Urinary bladder (tissue), 4 donors: ENCODE measurements around the gene MYLK. TPM values are rescaled to one million over a fixed set of nuclear protein-coding genes. Genes with fewer than 3 reads are reported as not detected.

Experiments used
- DNase-seq: peaks from one replicate; pipeline ENCODE4 v3.0.0-alpha.2; 2015; ENCODE audit errors: extremely low spot score
- H3K27ac ChIP-seq: one replicate; pipeline ENCODE4 v1.5.1; 2013; ENCODE audit warnings: low read depth, mild to moderate bottlenecking, moderate library complexity
- H3K36me3 ChIP-seq: one replicate; pipeline ENCODE4 v1.6.1; 2013; ENCODE audit warnings: mild to moderate bottlenecking, moderate library complexity; ENCODE audit not compliant: insufficient read depth
- H3K4me1 ChIP-seq: one replicate; pipeline ENCODE4 v1.6.1; 2013; ENCODE audit warnings: mild to moderate bottlenecking, moderate library complexity; ENCODE audit not compliant: insufficient read depth
- H3K4me3 ChIP-seq: one replicate; pipeline ENCODE4 v1.5.1; 2013; ENCODE audit warnings: low read depth, low read length
- WGBS: extraction: QIAGEN DNeasy Blood & Tissue Kit; methylation state at CpG from one replicate; pipeline ENCODE4 v1.1.7; 2013; 5-methylcytosine and 5-hydroxymethylcytosine counted together
- polyA plus RNA-seq: library from polyadenylated mRNA; stranded (reverse); fragments of 200-250 nt; gene quantifications from one replicate; pipeline ENCODE4 v1.2.3, GENCODE V29; 2013
- total RNA-seq: library from RNA; depleted of rRNA; stranded (reverse); fragments of >200 nt; gene quantifications from one replicate; pipeline ENCODE4 v1.2.3, GENCODE V29; 2014
- donor health status: healthy with polysubstance abuse.
- donor health status: healthy.

MYLK gene
- total and polyA plus RNA-seq, 2 donors = 1,524 to 1,651 TPM

DNA sequence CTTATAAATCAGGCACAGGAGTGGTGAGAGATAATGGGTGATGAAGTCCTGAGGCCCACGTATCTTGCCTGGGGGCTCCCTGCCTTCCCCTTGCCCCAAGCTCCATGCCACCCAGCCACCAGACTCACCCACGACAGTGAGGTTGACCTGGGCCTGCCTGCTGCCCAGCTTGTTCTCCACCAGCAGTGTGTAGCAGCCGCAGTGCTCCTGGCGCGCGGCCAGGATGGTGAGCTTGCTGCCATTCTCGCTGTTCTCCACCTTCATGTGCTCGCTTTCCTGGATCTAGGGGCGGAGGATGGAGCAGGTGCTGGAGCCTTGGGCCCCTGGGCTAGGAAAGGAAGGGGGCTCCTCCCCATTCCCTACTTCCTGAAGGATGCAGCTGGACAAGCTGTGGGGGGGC, 220.2 kb downstream of the MYLK start:
- Histone ChIP-seq H3K36me3 (no peaks in the 10 kb centered on the region), H3K4me1 (no peaks in the 10 kb centered on the region), H3K4me3 (no peak overlapping the region), H3K27ac (no peak overlapping the region)
- no peak for DNase-seq
- 68% methylated on average over 9 of the region's 9 CpGs for WGBS

DNA sequence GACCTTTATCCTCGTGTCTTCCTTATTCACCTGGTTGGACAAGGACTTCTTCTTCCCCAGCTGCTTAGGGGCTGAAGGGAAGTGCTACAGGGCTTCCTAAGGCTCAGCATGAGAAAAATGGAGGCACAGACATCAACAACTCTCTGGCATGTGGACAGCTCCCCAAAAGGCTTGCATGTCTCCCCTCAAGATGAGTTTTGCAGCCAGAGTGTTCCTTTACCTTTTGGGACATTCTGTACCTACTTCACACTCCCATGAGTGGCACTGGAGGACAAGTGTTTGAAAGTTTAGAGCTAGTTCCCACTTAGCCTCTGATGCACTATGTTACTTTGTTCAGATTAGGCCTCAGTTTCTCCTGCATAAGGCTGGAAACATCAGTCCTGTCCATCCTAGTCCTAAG, 222.2 kb downstream of the MYLK start:
- no peak for DNase-seq
- Histone ChIP-seq H3K27ac (peak overlapping the region; percentile 53), H3K4me1 (no peaks in the 10 kb centered on the region), H3K36me3 (no peaks in the 10 kb centered on the region), H3K4me3 (no peak overlapping the region)
- 66% methylated on average over 1 of the region's 1 CpG for WGBS

DNA sequence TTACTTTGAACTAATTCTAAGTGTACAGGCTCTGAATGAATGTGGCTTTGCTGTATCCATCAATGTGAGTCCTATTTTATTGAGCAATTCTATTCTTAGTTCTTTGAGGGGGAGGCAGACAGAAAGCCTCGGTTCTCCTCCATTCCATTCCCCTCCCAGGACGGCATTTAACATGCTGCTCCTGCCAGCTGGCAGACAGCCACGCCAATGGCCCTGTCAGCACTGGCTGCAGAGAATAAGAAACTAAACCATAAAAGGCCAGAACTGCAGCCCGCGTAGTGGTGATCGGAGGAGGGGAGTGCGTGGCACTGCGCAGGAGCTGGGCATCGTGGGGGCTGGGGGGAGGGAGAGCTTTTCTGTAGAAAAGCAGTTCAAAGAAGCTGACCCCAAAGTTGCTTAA, 223.2 kb downstream of the MYLK start:
- no peak overlapping the region for H3K27ac ChIP-seq
- H3K36me3 ChIP-seq = no peaks in the 10 kb centered on the region
- no peak overlapping the region for H3K4me3 ChIP-seq
- H3K4me1 ChIP-seq = no peaks in the 10 kb centered on the region
- DNase-seq = peak; percentile 85
- 13% methylated on average over 9 of the region's 9 CpGs for WGBS

GRCh38 chr3:123660141-123660675, 223.9 kb downstream of the MYLK start:
- H3K4me1 ChIP-seq = no peaks in the 10 kb centered on the region
- no peak overlapping the region for H3K4me3 ChIP-seq
- WGBS = 39% methylated on average over 3 of the region's 3 CpGs
- H3K36me3 ChIP-seq = no peaks in the 10 kb centered on the region
- DNase-seq = no peak
- H3K27ac ChIP-seq = peak overlapping the region; percentile 23

DNA sequence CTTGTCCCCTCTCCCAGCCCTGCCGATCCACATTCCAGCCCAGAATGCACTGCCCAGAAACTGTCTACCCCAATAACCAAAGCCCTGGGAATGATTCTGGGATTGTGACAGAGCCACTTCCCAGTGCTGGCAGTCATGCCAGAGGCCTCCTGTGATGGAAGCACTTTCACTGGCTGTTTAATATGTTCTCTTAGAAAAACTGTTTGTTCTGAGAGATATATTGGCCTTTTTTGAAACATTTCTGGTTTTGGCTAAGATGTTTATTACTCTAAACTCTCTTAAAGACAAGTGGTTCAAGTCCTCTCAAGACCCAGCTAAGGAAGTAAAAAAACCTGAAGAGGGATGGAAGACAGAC, 225.3 kb downstream of the MYLK start:
- Histone ChIP-seq H3K36me3 (no peaks in the 10 kb centered on the region), H3K4me1 (no peaks in the 10 kb centered on the region), H3K4me3 (no peak overlapping the region), H3K27ac (no peak overlapping the region)
- no peak for DNase-seq
- WGBS = 33% methylated on average over 1 of the region's 1 CpG

DNA sequence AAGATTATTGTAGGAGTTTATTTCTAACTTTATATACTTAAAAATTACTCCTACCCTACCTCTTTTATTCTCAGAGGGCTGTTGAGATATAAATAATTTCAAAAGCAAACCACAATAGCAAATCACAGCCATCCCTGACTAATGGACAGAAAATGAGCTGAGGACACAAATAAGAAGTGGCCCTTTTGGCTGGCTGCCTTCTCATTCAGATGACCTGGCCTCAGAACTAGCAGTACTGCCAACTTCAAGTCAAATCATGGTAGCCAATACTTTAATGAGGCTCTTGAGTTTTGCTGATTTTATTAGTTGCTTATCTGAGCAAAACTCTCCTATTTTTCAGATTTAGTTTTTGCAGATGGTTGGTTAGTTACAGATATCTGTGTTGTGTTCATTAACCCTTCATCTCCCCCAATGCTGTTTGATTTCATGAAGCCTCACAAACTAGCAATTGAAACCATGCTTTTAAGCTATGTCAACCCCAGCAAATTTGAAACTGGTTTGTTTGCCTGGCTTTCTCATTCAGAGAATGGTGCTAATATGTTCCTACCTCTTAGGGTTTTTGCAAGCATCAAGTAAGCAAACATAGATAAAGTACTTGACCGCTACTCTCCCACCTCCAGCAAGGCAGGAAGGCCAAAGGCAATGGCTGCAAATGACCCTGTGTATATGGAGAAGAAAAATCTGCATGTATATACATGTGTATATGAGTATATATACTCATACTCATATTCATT, 225.8 kb downstream of the MYLK start:
- 72% methylated on average over 1 of the region's 1 CpG for WGBS
- no peak for DNase-seq
- no peak overlapping the region for H3K27ac ChIP-seq
- no peaks in the 10 kb centered on the region for H3K36me3 ChIP-seq
- no peaks in the 10 kb centered on the region for H3K4me1 ChIP-seq
- no peak overlapping the region for H3K4me3 ChIP-seq

GRCh38 chr3:123657568-123657967, 226.6 kb downstream of the MYLK start:
- H3K4me1 ChIP-seq = no peaks in the 10 kb centered on the region
- no peaks in the 10 kb centered on the region for H3K36me3 ChIP-seq
- H3K4me3 ChIP-seq = no peak overlapping the region
- peak overlapping the region; percentile 83 for H3K27ac ChIP-seq
- 56% methylated on average over 6 of the region's 6 CpGs for WGBS
- no peak for DNase-seq

DNA sequence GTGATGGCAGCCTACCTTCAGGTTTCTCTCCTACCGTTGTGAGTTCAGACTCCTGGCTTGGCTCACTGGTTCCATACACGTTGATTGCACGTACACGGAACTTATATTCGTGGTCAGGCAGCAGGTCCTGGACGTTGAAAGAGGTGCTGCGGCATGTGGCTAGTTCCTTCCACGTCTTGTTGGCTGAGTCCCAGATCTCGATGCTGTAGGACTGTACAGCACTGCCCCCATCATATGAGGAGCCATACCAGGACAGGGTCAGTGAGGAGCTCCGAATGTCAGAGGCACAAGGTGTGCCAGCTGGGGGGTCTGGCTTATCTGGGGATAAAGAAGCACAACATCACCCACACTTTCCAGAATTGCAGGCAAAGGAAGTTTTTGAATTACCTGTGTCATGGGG, 227.0 kb downstream of the MYLK start:
- H3K36me3 ChIP-seq = no peaks in the 10 kb centered on the region
- no peak for DNase-seq
- no peak overlapping the region for H3K4me3 ChIP-seq
- WGBS = 90% methylated on average over 10 of the region's 10 CpGs
- H3K27ac ChIP-seq = peak overlapping the region; percentile 12
- no peaks in the 10 kb centered on the region for H3K4me1 ChIP-seq

- Histone ChIP-seq H3K4me1 (no peaks in the 10 kb centered on the region), H3K36me3 (no peaks in the 10 kb centered on the region), H3K27ac (peak overlapping the region; percentile 12), H3K4me3 (no peak overlapping the region)
- WGBS = 81% methylated on average over 2 of the region's 2 CpGs
- no peak for DNase-seq
These were observed 227.4 kb downstream of the MYLK start for GRCh38 chr3:123656691-123657090.

- WGBS = 80% methylated on average over 3 of the region's 3 CpGs
- H3K36me3 ChIP-seq = no peaks in the 10 kb centered on the region
- no peak overlapping the region for H3K4me3 ChIP-seq
- H3K27ac ChIP-seq = no peak overlapping the region
- DNase-seq = no peak
- H3K4me1 ChIP-seq = no peaks in the 10 kb centered on the region
These were observed 227.9 kb downstream of the MYLK start for GRCh38 chr3:123656274-123656673.

DNA sequence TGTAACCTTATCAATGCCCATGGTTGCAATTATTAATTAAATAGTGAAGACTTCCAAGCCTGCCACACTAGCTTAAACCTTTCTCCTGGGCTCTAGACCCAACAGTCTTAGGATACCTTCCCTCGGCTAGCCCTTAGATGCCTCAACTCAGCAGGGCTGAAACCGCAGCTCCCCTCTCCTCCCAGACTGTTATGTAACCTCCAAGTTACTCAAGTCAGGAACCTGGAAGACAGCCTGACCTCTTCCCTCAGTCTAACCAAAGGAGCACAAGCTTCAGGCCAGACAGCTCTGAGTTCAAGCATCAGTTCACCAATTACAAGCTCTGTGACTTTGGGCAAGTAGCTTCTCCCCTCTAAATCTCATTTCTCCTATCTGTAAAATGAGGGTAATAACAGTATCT, 228.7 kb downstream of the MYLK start:
- WGBS = 67% methylated on average over 2 of the region's 2 CpGs
- DNase-seq = no peak

DNA sequence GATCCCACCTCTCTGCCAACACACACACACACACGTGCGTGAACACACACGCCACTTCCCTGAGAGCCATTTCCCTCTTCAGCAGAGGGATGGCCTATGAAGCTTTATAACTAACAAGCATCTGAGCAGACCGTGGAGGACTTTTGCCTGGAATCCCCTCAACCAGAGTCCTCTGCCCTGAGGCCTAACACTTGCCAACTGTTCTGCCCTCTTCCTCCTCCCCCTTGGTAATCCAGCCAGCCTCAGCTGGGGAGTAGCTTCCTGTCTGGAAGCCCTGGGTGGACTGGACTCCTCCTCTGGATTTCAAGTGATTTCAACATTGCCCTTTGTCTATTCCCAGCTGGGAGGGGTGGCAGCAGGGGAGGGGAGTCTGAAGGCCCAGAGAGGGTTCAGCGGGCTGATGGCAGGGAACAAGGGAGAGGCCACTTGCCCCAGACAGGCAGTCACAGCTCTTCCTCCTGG, 230.9 kb downstream of the MYLK start:
- WGBS = 33% methylated on average over 5 of the region's 5 CpGs
- Histone ChIP-seq H3K36me3 (no peaks in the 10 kb centered on the region), H3K27ac (peak overlapping the region; percentile 69), H3K4me1 (no peaks in the 10 kb centered on the region), H3K4me3 (no peak overlapping the region)
- no peak for DNase-seq

More for the DNA sequence above, 228.7 kb downstream of the MYLK start:
- Histone ChIP-seq H3K36me3 (no peaks in the 10 kb centered on the region), H3K4me3 (no peak overlapping the region), H3K27ac (peak overlapping the region; percentile 44), H3K4me1 (no peaks in the 10 kb centered on the region)

DNA sequence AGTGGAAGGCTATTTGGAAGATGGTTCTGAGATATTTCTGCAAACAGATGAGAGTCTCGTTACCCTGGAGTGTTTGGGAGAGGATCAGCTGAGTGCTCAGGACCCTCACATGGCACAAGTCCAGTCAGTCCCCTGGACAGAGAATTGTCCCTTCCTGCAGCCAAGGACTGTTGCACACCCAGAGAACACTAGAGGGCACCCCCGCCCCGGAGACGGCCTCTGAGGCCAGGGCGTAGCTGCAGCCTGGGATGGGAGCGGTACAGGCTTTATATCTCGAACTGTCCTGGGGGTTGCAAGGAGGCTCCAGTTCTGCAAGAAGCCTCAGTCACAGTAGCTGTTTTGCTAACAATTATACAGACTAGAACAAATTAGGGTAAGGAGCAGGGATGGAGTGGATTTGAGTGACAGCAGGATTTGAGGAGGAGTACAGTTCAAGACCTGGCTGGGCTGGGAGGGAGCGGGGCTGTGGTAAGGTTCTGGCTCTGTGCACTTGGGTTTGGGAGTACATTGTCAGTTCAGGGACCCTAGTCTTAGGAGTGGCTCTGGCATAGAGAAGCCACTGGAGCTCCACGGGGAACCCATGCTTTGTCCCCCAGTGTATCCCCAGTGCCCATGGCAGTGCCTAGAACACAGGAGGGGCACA, 231.7 kb downstream of the MYLK start:
- H3K36me3 ChIP-seq = no peaks in the 10 kb centered on the region
- DNase-seq = no peak
- no peaks in the 10 kb centered on the region for H3K4me1 ChIP-seq
- 21% methylated on average over 9 of the region's 9 CpGs for WGBS
- H3K4me3 ChIP-seq = no peak overlapping the region
- H3K27ac ChIP-seq = peak overlapping the region; percentile 51
